ENCODE results near the gene TMEM175. TPM values are rescaled to one million over a fixed set of nuclear protein-coding genes. Genes with fewer than 3 reads are reported as not detected.

The TMEM175 gene
- total and polyA plus RNA-seq, 2 of the 13 experiments (the other 11 are each of a cell fraction or from before 2014, with no cell fraction given): 5.1 to 9.9 TPM

GRCh38 chr4:985123-985830 is 53.0 kb downstream of the TMEM175 start (continued):
- TF ChIP-seq ZNF512B (CRISPR knock-in tag; IDR thresholded peaks at IDR 0.05; ENCODE audit: borderline replicate concordance): 0 out of 2 replicates have a peak, but pooled peaks have one; percentile 31
- TF ChIP-seq HMGXB4 (CRISPR knock-in tag; IDR thresholded peaks at IDR 0.05; ENCODE audit: borderline replicate concordance in 1 of 2, low read depth in 1 of 2): 0 out of 4 replicates have a peak, but pooled peaks of 1 of the 2 experiments have one; percentile 28
- no peak for TF ChIP-seq ZXDC (CRISPR knock-in tag; IDR thresholded peaks at IDR 0.05)
- no peak for TF ChIP-seq ZC3H4 (CRISPR knock-in tag; IDR thresholded peaks at IDR 0.05; ENCODE audit: borderline replicate concordance)
- TF ChIP-seq KLF16 (CRISPR knock-in tag; IDR thresholded peaks at IDR 0.05): 0 out of 4 replicates have a peak, but pooled peaks of 1 of the 2 experiments have one; percentile 19
- TF ChIP-seq HNRNPLL (IDR thresholded peaks at IDR 0.05; ENCODE audit: low read depth, low read length, poor library complexity, severe bottlenecking): peak; percentile 21
- TF ChIP-seq RFXANK (CRISPR knock-in tag; IDR thresholded peaks at IDR 0.05): no peak
- peak; percentile 90 for TF ChIP-seq KDM2A (CRISPR knock-in tag; IDR thresholded peaks at IDR 0.05; ENCODE audit: borderline replicate concordance, low read depth)
- TF ChIP-seq NFKB2 (CRISPR knock-in tag; IDR thresholded peaks at IDR 0.05; ENCODE audit: borderline replicate concordance): peak; percentile 35; the same call in 1 of the 2 replicates

All from HepG2 (cell line).